ENCODE results near the gene MEGF6. TPM values are rescaled to one million over a fixed set of nuclear protein-coding genes. Genes with fewer than 3 reads are reported as not detected.

The MEGF6 gene
- total RNA-seq, 2 donors from 2014 or later, result 22.4 to 24.9 TPM

GRCh38 chr1:3529099-3529729 is 82.1 kb downstream of the MEGF6 start:
- no peak overlapping the region for H3K4me3 ChIP-seq

GRCh38 chr1:3527774-3528173 is 83.5 kb downstream of the MEGF6 start:
- no peak for ATAC-seq
- no peak for TF ChIP-seq POLR2A (IDR thresholded peaks at IDR 0.05)
- TF ChIP-seq CTCF (IDR thresholded peaks at IDR 0.05), result no peak
- DNase-seq, result no peak
- Histone ChIP-seq H3K27ac (no peak overlapping the region), H3K4me1 (peaks cover 23% of the 10 kb centered on the region), H3K4me3 (no peak overlapping the region), H3K27me3 (no peaks in the 10 kb centered on the region), H3K36me3 (replicated peaks in 1 of 2; ENCODE audit: insufficient read depth in 1 of 2, low read depth in 2 of 2) (no peaks in the 10 kb centered on the region), H3K9me3 (no peaks in the 10 kb centered on the region)
- intact Hi-C loops (cut with DNase I), result no loop called here
- 86 to 95% methylated on average over 5 to 12 of the region's 12 CpGs for WGBS, 2 donors

More at GRCh38 chr1:3529099-3529729, 82.1 kb downstream of the MEGF6 start:
- 24 to 26% methylated on average over 9 to 17 of the region's 17 CpGs for WGBS, 2 donors
- intact Hi-C loops (cut with DNase I), result no loop called here
- no peaks in the 10 kb centered on the region for H3K9me3 ChIP-seq
- H3K27me3 ChIP-seq, result no peaks in the 10 kb centered on the region
- peak; percentile 84 to 93 (median 92) for DNase-seq
- peak; percentile 67 for ATAC-seq
- TF ChIP-seq POLR2A (IDR thresholded peaks at IDR 0.05) (no peak), CTCF (IDR thresholded peaks at IDR 0.05) (no peak)
- H3K36me3 ChIP-seq (replicated peaks in 1 of 2; ENCODE audit: insufficient read depth in 1 of 2, low read depth in 2 of 2), result no peaks in the 10 kb centered on the region
- peak overlapping the region in 1 of 4 donors; percentile 36 for H3K27ac ChIP-seq
- H3K4me1 ChIP-seq, result peaks cover 23% of the 10 kb centered on the region

GRCh38 chr1:3525551-3526482 is 85.5 kb downstream of the MEGF6 start:
- Histone ChIP-seq H3K4me1 (peaks cover 21% of the 10 kb centered on the region), H3K27me3 (no peaks in the 10 kb centered on the region), H3K4me3 (no peak overlapping the region), H3K36me3 (replicated peaks in 1 of 2; ENCODE audit: insufficient read depth in 1 of 2, low read depth in 2 of 2) (no peaks in the 10 kb centered on the region), H3K9me3 (no peaks in the 10 kb centered on the region), H3K27ac (no peak overlapping the region)
- WGBS, 2 donors, result 84 to 93% methylated on average over 8 to 24 of the region's 24 CpGs
- ATAC-seq (no peak), DNase-seq (no peak)
- TF ChIP-seq CTCF (IDR thresholded peaks at IDR 0.05) (no peak), POLR2A (IDR thresholded peaks at IDR 0.05) (no peak)
- intact Hi-C loops (cut with DNase I), result no loop called here

- intact Hi-C loops (cut with DNase I), result no loop called here
- Histone ChIP-seq H3K27ac (no peak overlapping the region), H3K4me1 (peaks cover 10% of the 10 kb centered on the region), H3K4me3 (no peak overlapping the region), H3K27me3 (no peaks in the 10 kb centered on the region), H3K36me3 (replicated peaks in 1 of 2; ENCODE audit: insufficient read depth in 1 of 2, low read depth in 2 of 2) (no peaks in the 10 kb centered on the region), H3K9me3 (no peaks in the 10 kb centered on the region)
- 87 to 88% methylated on average over 16 to 20 of the region's 20 CpGs for WGBS, 2 donors
- no peak for TF ChIP-seq POLR2A (IDR thresholded peaks at IDR 0.05)
- TF ChIP-seq CTCF (IDR thresholded peaks at IDR 0.05), result no peak
- no peak for ATAC-seq
- DNase-seq, result no peak
These were observed 86.6 kb downstream of the MEGF6 start for GRCh38 chr1:3524556-3525203.

Data from body of pancreas (tissue), 4 donors.